B cell (primary cell): ENCODE measurements around the gene TPI1.

ENCODE experiments used
- EZH2 ChIP-seq: IDR thresholded peaks from 2 replicates; pipeline ENCODE4 v1.6.1; 2012; ENCODE audit warnings: borderline replicate concordance, low read depth, mild to moderate bottlenecking, moderate library complexity, low read length; ENCODE audit not compliant: insufficient read depth, poor library complexity, severe bottlenecking
- TF ChIP-seq, protein P1 (sequence below): fragments of 200-600 bp; IDR thresholded peaks from one replicate; pipeline ENCODE4 v1.8.0; 2022; ENCODE audit warnings: antibody characterized with exemption, mild to moderate bottlenecking

DNA sequence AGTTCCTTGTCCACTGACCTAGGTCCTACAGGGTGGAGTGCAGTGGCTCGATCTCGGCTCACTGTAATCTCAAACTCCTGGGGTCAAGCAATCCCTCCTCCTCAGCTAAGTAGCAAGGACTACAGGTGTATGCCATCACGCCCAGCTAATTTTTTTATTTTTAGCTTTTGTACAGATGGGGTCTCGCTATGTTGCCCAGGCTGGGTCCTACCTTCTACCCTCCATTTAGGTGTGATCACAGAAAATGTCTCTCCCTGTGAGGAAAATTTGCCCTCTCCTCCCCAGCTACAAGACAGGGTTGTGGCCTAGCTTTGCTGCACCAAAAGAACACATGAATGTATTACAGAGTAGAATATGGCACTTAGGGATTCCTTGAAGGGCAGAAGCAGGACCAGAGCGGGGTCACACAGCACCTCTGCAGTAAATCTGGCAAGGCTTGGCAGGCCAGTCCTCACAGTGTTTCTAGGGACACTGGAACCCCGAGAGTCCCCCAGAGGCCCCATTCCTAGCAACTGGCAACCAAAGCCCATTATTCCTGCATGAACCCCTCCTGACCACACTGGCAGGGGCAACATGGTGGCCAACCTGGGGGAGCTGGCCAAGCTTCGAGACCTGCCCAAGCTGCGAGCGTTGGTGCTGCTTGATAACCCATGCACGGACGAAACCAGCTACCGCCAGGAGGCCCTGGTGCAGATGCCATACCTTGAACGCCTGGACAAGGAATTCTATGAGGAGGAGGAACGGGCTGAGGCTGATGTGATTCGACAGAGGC, 45.0 kb downstream of the TPI1 start:
- TF ChIP-seq, protein P1, sequence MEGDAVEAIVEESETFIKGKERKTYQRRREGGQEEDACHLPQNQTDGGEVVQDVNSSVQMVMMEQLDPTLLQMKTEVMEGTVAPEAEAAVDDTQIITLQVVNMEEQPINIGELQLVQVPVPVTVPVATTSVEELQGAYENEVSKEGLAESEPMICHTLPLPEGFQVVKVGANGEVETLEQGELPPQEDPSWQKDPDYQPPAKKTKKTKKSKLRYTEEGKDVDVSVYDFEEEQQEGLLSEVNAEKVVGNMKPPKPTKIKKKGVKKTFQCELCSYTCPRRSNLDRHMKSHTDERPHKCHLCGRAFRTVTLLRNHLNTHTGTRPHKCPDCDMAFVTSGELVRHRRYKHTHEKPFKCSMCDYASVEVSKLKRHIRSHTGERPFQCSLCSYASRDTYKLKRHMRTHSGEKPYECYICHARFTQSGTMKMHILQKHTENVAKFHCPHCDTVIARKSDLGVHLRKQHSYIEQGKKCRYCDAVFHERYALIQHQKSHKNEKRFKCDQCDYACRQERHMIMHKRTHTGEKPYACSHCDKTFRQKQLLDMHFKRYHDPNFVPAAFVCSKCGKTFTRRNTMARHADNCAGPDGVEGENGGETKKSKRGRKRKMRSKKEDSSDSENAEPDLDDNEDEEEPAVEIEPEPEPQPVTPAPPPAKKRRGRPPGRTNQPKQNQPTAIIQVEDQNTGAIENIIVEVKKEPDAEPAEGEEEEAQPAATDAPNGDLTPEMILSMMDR, result no peak
- TF ChIP-seq EZH2, result no peak
